Bronchial epithelial cell (primary cell): ENCODE measurements around the gene KCNA5. TPM values are rescaled to one million over a fixed set of nuclear protein-coding genes. Genes with fewer than 3 reads are reported as not detected.
A peak's percentile ranks its signal among the peaks of the same experiment; 100 is the strongest.

ENCODE experiments used
- DNase-seq: peaks from one replicate; pipeline ENCODE4 v3.0.0-alpha.2; 2010; ENCODE audit warnings: low read depth
- FAIRE-seq: peaks from 2 replicates; lab custom pipeline; 2011; peaks lifted over from hg19 to GRCh38; lab: Jason Lieb, UNC
- H3K27me3 ChIP-seq: 2 replicates; pipeline ENCODE4 v1.5.1; 2011; ENCODE audit warnings: low read length; ENCODE audit not compliant: control insufficient read depth, insufficient read depth
- H3K36me3 ChIP-seq: 2 replicates; pipeline ENCODE4 v1.5.1; 2011; ENCODE audit warnings: low read length; ENCODE audit not compliant: control insufficient read depth, insufficient read depth
- H3K4me3 ChIP-seq: 2 replicates; pipeline ENCODE4 v1.5.1; 2011; ENCODE audit warnings: mild to moderate bottlenecking, low read depth, low read length, control low read depth
- total RNA-seq: library from RNA; depleted of rRNA; stranded (reverse); fragments of >200 nt; gene quantifications from 2 replicates; pipeline ENCODE4 v1.2.1, GENCODE V29; 2014
- TF ChIP-seq, protein P1 (sequence below): IDR thresholded peaks from 2 replicates; pipeline ENCODE4 v1.5.1; 2011; ENCODE audit warnings: mild to moderate bottlenecking, moderate library complexity, low read length, control low read depth, inconsistent platforms; ENCODE audit not compliant: insufficient read depth, severe bottlenecking

KCNA5 gene
- not detected in 2 replicates for total RNA-seq

GRCh38 chr12:5043589-5044419 is at the start of gene KCNA5:
Gene KCNA5 (plus strand): TSS chr12:5043879. CDS start chr12:5044148, 269 bp downstream.
- Histone ChIP-seq H3K4me3 (no peak within 1 kb of the TSS), H3K36me3 (no peaks in the 10 kb centered on the region), H3K27me3 (peaks cover 4% of the 10 kb centered on the region)
- FAIRE-seq, result no peak
- TF ChIP-seq, protein P1, sequence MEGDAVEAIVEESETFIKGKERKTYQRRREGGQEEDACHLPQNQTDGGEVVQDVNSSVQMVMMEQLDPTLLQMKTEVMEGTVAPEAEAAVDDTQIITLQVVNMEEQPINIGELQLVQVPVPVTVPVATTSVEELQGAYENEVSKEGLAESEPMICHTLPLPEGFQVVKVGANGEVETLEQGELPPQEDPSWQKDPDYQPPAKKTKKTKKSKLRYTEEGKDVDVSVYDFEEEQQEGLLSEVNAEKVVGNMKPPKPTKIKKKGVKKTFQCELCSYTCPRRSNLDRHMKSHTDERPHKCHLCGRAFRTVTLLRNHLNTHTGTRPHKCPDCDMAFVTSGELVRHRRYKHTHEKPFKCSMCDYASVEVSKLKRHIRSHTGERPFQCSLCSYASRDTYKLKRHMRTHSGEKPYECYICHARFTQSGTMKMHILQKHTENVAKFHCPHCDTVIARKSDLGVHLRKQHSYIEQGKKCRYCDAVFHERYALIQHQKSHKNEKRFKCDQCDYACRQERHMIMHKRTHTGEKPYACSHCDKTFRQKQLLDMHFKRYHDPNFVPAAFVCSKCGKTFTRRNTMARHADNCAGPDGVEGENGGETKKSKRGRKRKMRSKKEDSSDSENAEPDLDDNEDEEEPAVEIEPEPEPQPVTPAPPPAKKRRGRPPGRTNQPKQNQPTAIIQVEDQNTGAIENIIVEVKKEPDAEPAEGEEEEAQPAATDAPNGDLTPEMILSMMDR, result no peak
- DNase-seq, result no peak

DNA sequence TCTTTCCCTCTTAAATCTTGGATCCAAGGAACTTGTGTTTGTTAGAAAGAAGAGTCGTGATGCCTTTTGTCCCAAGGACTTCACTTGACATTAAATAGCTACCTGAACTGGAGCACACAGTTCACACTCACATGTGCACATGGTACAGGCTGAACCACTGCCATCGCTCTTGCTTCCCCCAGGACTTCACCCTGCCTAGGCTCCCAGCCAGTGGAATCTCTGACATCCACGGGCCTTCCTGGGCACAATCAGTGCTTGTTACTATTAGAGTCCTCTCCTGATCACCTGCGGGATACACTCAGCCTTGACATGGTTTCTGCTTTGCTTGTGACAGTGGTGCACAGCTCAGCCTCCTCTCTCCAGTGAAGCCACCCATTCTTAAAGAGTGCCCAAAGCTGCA is 49.1 kb upstream of the KCNA5 start:
- no peaks in the 10 kb centered on the region for H3K36me3 ChIP-seq
- H3K4me3 ChIP-seq, result no peak overlapping the region
- no peaks in the 10 kb centered on the region for H3K27me3 ChIP-seq
- TF ChIP-seq, protein P1, result no peak
- FAIRE-seq, result peak; percentile 75
- no peak for DNase-seq

- TF ChIP-seq, protein P1, result no peak
- DNase-seq, result no peak
- H3K4me3 ChIP-seq, result no peak overlapping the region
- no peaks in the 10 kb centered on the region for H3K36me3 ChIP-seq
- no peak for FAIRE-seq
- H3K27me3 ChIP-seq, result peaks cover 2% of the 10 kb centered on the region
These were observed 47.0 kb upstream of the KCNA5 start for GRCh38 chr12:4996714-4997113.

GRCh38 chr12:4997939-4998338 is 45.7 kb upstream of the KCNA5 start:
- TF ChIP-seq, protein P1, result no peak

GRCh38 chr12:5000204-5000603 is 43.5 kb upstream of the KCNA5 start:
- FAIRE-seq (no peak), DNase-seq (peak; percentile 12)
- TF ChIP-seq, protein P1, result no peak
- Histone ChIP-seq H3K36me3 (no peaks in the 10 kb centered on the region), H3K27me3 (peaks cover 2% of the 10 kb centered on the region), H3K4me3 (no peak overlapping the region)

More at GRCh38 chr12:4997939-4998338, 45.7 kb upstream of the KCNA5 start:
- no peaks in the 10 kb centered on the region for H3K36me3 ChIP-seq
- H3K4me3 ChIP-seq, result no peak overlapping the region
- DNase-seq (peak; percentile 82), FAIRE-seq (no peak)
- peaks cover 2% of the 10 kb centered on the region for H3K27me3 ChIP-seq
